Fibroblast of lung (primary cell): ENCODE results near the gene SCN8A.

ENCODE experiments used
- EZH2 ChIP-seq: IDR thresholded peaks from 2 replicates; pipeline ENCODE4 v1.5.1; 2012; ENCODE audit warnings: low read length, control low read depth, mild to moderate bottlenecking; ENCODE audit errors: missing control alignments
- TF ChIP-seq, protein P1 (sequence below), 2 donors: IDR thresholded peaks in 1 of 2; conservative IDR thresholded peaks in 1 of 2; 1 replicate in 1 of 2; 2 replicates in 1 of 2; pipeline ENCODE4 v1.5.1; 2011 to 2012; ENCODE audit warnings: low read length in 2 of 2, control low read depth in 1 of 2, inconsistent platforms in 1 of 2, low read depth in 1 of 2, mild to moderate bottlenecking in 1 of 2

GRCh38 chr12:51819736-51820525 lies 228.9 kb downstream of the SCN8A start:
- TF ChIP-seq, protein P1, sequence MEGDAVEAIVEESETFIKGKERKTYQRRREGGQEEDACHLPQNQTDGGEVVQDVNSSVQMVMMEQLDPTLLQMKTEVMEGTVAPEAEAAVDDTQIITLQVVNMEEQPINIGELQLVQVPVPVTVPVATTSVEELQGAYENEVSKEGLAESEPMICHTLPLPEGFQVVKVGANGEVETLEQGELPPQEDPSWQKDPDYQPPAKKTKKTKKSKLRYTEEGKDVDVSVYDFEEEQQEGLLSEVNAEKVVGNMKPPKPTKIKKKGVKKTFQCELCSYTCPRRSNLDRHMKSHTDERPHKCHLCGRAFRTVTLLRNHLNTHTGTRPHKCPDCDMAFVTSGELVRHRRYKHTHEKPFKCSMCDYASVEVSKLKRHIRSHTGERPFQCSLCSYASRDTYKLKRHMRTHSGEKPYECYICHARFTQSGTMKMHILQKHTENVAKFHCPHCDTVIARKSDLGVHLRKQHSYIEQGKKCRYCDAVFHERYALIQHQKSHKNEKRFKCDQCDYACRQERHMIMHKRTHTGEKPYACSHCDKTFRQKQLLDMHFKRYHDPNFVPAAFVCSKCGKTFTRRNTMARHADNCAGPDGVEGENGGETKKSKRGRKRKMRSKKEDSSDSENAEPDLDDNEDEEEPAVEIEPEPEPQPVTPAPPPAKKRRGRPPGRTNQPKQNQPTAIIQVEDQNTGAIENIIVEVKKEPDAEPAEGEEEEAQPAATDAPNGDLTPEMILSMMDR (conservative IDR thresholded peaks at IDR 0.05 in 1 of 2, IDR thresholded peaks at IDR 0.05 in 1 of 2; ENCODE audit: low read depth in 1 of 2, low read length in 2 of 2), result no peak
- no peak for TF ChIP-seq EZH2
